PC-9 (cell line): ENCODE measurements around the gene CYBC1.

Experiments
- EZH2 ChIP-seq: fragments of 200-600 bp; sonication (generic); IDR thresholded peaks from 2 replicates; pipeline ENCODE4 v1.8.0; 2017; ENCODE audit warnings: antibody characterized with exemption, low read depth
- TF ChIP-seq, protein P1 (sequence below): fragments of 200-600 bp; sonication (generic); conservative IDR thresholded peaks from 2 replicates; pipeline ENCODE4 v1.6.1; 2017; ENCODE audit warnings: mixed run types, antibody characterized with exemption, mild to moderate bottlenecking, moderate library complexity

GRCh38 chr17:82432017-82432416 lies 18.5 kb downstream of the CYBC1 start:
- no peak for TF ChIP-seq EZH2
- TF ChIP-seq, protein P1, sequence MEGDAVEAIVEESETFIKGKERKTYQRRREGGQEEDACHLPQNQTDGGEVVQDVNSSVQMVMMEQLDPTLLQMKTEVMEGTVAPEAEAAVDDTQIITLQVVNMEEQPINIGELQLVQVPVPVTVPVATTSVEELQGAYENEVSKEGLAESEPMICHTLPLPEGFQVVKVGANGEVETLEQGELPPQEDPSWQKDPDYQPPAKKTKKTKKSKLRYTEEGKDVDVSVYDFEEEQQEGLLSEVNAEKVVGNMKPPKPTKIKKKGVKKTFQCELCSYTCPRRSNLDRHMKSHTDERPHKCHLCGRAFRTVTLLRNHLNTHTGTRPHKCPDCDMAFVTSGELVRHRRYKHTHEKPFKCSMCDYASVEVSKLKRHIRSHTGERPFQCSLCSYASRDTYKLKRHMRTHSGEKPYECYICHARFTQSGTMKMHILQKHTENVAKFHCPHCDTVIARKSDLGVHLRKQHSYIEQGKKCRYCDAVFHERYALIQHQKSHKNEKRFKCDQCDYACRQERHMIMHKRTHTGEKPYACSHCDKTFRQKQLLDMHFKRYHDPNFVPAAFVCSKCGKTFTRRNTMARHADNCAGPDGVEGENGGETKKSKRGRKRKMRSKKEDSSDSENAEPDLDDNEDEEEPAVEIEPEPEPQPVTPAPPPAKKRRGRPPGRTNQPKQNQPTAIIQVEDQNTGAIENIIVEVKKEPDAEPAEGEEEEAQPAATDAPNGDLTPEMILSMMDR: no peak
